ENCODE measurements around the gene LCP2.
"Not testable (repeated sequence)": the region's sequence is repeated elsewhere in the genome, so short reads cannot be mapped to it uniquely, and the experiment has no call there.

Gene LCP2

DNA sequence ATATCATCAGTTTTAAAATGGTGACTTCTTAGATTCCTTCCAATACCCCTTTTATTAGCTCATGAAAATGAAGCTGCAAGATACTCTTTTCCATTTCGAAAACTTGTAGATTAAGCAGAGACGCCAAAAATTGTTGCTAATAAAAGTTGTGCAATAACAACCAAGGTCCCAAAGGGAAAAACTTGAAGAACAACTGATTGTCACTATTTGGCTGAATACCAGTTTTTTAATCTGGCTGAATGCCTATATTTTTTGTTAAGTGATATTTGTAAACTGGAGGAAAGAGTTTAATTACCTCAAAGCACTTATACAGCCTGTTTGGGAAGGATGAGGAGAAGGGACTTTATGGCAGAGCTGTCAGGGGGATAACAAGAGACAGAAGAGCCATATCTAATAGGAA lies 50.2 kb downstream of the LCP2 start:
- H3K4me3 ChIP-seq (replicated peaks in 1 of 2; ENCODE audit: low read depth in 2 of 2, low read length in 2 of 2): no peak overlapping the region
- TF ChIP-seq, protein P1, sequence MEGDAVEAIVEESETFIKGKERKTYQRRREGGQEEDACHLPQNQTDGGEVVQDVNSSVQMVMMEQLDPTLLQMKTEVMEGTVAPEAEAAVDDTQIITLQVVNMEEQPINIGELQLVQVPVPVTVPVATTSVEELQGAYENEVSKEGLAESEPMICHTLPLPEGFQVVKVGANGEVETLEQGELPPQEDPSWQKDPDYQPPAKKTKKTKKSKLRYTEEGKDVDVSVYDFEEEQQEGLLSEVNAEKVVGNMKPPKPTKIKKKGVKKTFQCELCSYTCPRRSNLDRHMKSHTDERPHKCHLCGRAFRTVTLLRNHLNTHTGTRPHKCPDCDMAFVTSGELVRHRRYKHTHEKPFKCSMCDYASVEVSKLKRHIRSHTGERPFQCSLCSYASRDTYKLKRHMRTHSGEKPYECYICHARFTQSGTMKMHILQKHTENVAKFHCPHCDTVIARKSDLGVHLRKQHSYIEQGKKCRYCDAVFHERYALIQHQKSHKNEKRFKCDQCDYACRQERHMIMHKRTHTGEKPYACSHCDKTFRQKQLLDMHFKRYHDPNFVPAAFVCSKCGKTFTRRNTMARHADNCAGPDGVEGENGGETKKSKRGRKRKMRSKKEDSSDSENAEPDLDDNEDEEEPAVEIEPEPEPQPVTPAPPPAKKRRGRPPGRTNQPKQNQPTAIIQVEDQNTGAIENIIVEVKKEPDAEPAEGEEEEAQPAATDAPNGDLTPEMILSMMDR (IDR thresholded peaks at IDR 0.05; ENCODE audit: low read depth, low read length): no peak
- DNase-seq (ENCODE audit: low read depth in 2 of 2): peak in 1 of 2 donors; percentile 42

DNA sequence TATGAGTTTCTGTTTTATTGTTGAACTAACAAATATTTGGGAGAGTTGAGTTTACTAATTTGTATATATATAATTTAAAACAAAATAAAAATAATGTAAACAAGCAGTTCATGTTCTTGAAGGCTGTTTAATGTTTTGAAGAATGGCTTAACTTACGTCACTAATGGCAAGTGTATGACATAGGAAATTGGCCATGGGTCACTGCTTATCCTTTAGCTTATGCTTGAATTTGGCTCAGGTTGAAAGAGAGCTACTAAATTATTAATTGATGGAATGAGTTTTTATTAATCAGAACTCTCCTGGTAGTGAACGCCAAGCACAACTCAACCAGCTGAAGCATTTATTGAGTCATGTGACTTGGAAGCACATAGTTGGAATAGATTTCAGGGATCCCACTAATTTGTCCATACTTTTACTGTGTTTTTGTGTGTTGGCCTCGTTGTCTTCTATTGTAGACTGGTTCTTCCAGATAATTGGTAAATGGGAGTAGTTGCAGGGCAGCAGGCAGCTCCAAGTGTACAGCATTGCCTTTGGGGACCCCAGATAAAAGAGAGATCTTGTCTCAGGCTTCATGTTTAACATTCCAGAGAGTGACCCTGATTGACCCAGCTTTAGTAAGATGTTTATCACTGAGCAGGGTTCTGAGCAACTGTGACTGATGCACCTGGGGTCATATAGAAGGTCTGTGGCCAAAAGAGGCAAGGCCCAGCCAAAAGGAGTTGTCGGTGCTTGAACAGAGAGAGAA lies 51.3 kb downstream of the LCP2 start:
- no peak overlapping the region for H3K4me3 ChIP-seq (replicated peaks in 1 of 2; ENCODE audit: low read depth in 2 of 2, low read length in 2 of 2)
- DNase-seq (ENCODE audit: low read depth in 2 of 2): no peak
- TF ChIP-seq, protein P1 (IDR thresholded peaks at IDR 0.05; ENCODE audit: low read depth, low read length): no peak

DNA sequence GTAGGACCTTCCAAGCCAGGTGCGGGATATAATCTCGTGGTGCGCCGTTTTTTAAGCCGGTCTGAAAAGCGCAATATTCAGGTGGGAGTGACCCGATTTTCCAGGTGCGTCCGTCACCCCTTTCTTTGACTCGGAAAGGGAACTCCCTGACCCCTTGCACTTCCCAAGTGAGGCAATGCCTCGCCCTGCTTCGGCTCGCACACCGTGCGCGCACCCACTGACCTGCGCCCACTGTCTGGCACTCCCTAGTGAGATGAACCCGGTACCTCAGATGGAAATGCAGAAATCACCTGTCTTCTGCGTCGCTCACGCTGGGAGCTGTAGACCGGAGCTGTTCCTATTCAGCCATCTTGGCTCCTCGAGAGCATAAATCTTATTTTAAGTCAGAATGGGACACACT lies 52.1 kb downstream of the LCP2 start:
- DNase-seq (ENCODE audit: low read depth in 2 of 2); H3K4me3 ChIP-seq (replicated peaks in 1 of 2; ENCODE audit: low read depth in 2 of 2, low read length in 2 of 2): not testable (repeated sequence)

DNA sequence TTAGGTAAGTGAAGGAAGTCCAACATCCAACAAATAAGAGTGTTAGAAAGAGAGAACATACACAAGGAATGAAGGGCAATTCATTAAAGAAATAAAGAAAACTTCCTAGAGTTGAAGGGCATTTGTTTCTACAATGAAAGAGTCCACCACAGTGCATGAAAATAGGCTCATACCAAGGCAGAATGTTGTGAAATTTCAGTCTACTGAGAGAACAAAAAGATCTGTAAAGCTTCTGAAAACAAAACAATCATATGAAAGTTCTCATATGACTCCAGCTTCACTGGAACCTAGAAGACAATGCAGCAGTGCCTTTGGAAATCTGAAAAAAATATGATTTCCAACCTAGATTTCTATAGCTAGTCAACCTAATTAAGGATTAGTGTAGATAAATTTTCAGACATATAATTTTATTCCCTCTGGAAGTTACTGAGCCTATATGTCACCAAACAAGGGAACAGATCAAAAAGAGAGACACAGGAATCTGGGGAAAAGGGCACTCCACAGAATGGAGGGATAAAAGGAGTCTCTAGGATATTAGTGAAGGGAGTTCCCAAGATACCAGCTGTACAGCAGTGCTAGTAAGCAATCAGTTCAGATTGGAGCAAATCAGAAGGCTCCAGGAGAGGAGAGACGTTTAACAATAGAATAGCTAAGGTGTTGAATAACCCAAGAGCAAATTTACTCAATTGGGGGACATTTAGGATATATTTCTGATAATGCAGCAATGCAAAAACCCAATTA lies 59.0 kb downstream of the LCP2 start:
- no peak for DNase-seq (ENCODE audit: low read depth in 2 of 2)
- TF ChIP-seq, protein P1 (IDR thresholded peaks at IDR 0.05; ENCODE audit: low read depth, low read length): no peak
- H3K4me3 ChIP-seq (replicated peaks in 1 of 2; ENCODE audit: low read depth in 2 of 2, low read length in 2 of 2): no peak overlapping the region

DNA sequence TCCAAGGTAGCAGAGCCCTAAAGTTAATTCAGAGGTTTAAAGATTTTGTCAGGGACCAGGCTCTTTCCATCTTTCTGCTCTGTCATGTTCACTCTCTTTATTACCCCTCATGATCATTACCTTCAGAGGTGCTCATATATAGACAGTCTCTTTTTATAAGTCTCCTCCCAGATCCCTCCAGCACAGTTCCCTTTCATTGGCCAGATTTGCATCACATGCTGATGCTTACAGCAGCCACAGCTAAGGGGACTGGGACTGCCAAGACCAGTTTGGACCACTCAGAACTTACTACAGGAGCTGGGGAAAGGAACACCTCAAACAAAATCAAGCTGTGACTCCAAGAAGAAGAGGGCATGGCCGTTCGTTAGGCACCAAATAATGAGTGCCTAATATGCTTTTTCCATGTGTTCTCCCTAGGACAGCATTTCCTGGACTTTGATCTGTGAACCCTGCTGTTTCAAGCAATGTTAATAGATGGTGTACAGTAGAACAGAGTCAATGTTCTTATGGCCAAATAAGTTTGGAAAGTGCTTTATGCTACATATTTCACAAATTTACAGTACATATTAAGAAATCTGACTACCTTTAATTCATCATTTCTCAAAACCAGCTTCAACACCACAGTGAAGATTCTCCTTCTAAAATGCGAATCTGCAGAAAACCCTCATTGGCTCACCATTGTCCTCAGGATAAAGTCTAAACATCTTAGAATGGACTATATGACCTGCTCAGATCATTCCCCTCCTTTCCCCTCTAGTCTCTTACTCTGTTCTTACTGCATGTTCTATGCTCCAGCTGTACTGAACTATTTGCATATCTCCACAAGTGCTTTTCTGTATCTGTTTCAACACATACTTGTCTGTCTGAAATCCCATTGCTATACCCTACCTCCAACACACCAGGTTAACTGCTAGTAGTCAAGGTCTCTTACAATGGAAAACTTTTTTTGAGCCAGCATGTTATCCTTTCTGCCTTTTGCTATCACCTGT lies 61.4 kb downstream of the LCP2 start:
- no peak for DNase-seq (ENCODE audit: low read depth in 2 of 2)
- H3K4me3 ChIP-seq (replicated peaks in 1 of 2; ENCODE audit: low read depth in 2 of 2, low read length in 2 of 2): no peak overlapping the region
- TF ChIP-seq, protein P1 (IDR thresholded peaks at IDR 0.05; ENCODE audit: low read depth, low read length): no peak

DNA sequence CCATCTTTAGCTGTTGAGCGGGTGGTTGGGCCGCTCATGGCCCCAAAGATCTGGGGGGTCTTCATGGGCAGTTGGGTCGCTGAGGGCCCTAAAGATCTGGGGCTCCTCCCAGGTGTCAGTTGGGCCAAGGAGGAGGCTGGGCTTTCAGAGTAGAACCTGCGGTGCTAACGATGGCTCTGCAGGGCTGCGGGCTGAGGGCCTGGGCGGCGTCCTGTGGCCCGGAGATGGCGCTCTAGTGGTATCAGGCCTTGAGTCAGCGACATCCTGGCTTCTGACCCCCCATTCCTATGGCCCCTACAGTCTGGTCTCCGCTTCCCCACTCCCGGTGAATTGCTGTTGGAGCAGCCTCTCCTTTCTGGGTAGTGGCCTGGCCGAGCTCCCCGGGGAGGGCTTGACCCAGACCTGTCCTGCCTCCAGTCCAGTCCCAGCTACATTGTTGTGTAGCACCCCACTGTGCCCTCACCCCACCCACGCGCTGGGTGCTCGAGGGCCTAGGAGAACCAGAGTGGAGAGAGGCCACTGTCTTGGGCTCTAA lies 64.2 kb downstream of the LCP2 start:
- TF ChIP-seq, protein P1 (IDR thresholded peaks at IDR 0.05; ENCODE audit: low read depth, low read length): no peak
- peak overlapping the region in 1 of 2 donors; percentile 43 for H3K4me3 ChIP-seq (replicated peaks in 1 of 2; ENCODE audit: low read depth in 2 of 2, low read length in 2 of 2)
- no peak for DNase-seq (ENCODE audit: low read depth in 2 of 2)
